HCT116 (cell line): Measurements from ENCODE around the gene SORCS2. TPM values are rescaled to one million over a fixed set of nuclear protein-coding genes. Genes with fewer than 3 reads are reported as not detected.

Source experiments
- ATAC-seq: fragments of 200-7000 bp; cut with Tn5 transposase; 2 replicates; pipeline ENCODE4 v1.9.1; 2020; ENCODE audit warnings: mild to moderate bottlenecking, moderate library complexity
- BruUV-seq: library from RNA; stranded (reverse); fragments of 400-500 nt; replicated peaks from 2 replicates; lab custom pipeline; 2021; lab: Mats Ljungman, UMichigan
- CTCF ChIA-PET: fragments of 300-600 bp; sonication (Branson Sonifier 250); formaldehyde crosslinking; loops from one replicate; lab custom pipeline; 2021; ENCODE audit warnings: antibody characterized with exemption; lab: Charles Lee
- POLR2A ChIA-PET: fragments of 300-600, 350-600 bp; sonication (Branson Sonifier 250); formaldehyde crosslinking; loops from one replicate; lab custom pipeline; 2021; ENCODE audit warnings: antibody characterized with exemption; lab: Charles Lee
- RAD21 ChIA-PET, 2 experiments: fragments of 300-600 bp; sonication (Branson Sonifier 250); formaldehyde crosslinking; loops; one replicate each; lab custom pipeline; 2023; ENCODE audit warnings: low total read pairs in 2 of 2; ENCODE audit not compliant: uncharacterized antibody in 2 of 2, unreplicated experiment in 2 of 2, low non-redundant PET in 1 of 2; lab: Charles Lee
- DNase-seq: peaks from one replicate; pipeline ENCODE4 v3.0.0-alpha.2; 2010; ENCODE audit warnings: low read depth, low spot score
- H2AFZ ChIP-seq: fragments of 200-600 bp; shearing (Covaris generic), sonication (generic); 2 replicates; pipeline ENCODE4 v1.6.1; 2017; ENCODE audit warnings: low read depth, mixed run types, mixed read lengths, antibody characterized with exemption, low read length; ENCODE audit not compliant: poor library complexity, severe bottlenecking
- H3K27ac ChIP-seq: 2 replicates; pipeline ENCODE4 v1.5.1; 2012; ENCODE audit warnings: low read depth, low read length
- H3K27me3 ChIP-seq: fragments of 200-600 bp; sonication (generic); 2 replicates; pipeline ENCODE4 v1.6.1; 2016; ENCODE audit warnings: mixed run types, low read length, mixed read lengths; ENCODE audit not compliant: insufficient read depth
- H3K36me3 ChIP-seq, 2 experiments: fragments of 200-500 bp in 1 of 2; fragments of 200-600 bp in 1 of 2; sonication (Bioruptor generic) in 1 of 2; sonication (generic) in 1 of 2; 2 replicates each; pipeline versions ENCODE4 v1.5.1 to v1.6.1; 2014 to 2016; ENCODE audit warnings: low read length in 2 of 2, inconsistent platforms in 1 of 2, mixed read lengths in 1 of 2, mixed run types in 1 of 2; ENCODE audit not compliant: insufficient read depth in 2 of 2, control insufficient read depth in 1 of 2
- H3K4me1 ChIP-seq, 2 experiments: fragments of 200-600 bp in 1 of 2; sonication (generic) in 1 of 2; 2 replicates each; pipeline versions ENCODE4 v1.5.1 to v1.6.1; 2012 to 2017; ENCODE audit warnings: low read length in 2 of 2, inconsistent platforms in 1 of 2, mild to moderate bottlenecking in 1 of 2, mixed read lengths in 1 of 2, mixed run types in 1 of 2, moderate library complexity in 1 of 2; ENCODE audit not compliant: insufficient read depth in 2 of 2, control insufficient read depth in 1 of 2
- H3K4me2 ChIP-seq: fragments of 200-600 bp; sonication (generic); 2 replicates; pipeline ENCODE4 v1.6.1; 2017; ENCODE audit warnings: mixed run types, low read length, mixed read lengths
- H3K4me3 ChIP-seq, 2 experiments: fragments of 200-600 bp in 1 of 2; sonication (generic) in 1 of 2; replicated peaks in 1 of 2; 2 replicates each; pipeline ENCODE4 v1.5.1; 2011 to 2016; ENCODE audit warnings: low read length in 2 of 2, control low read depth in 1 of 2, low read depth in 1 of 2, mild to moderate bottlenecking in 1 of 2, mixed read lengths in 1 of 2, mixed run types in 1 of 2
- H3K79me2 ChIP-seq: fragments of 200-600 bp; sonication (generic); 2 replicates; pipeline ENCODE4 v1.6.1; 2017; ENCODE audit warnings: mild to moderate bottlenecking, mixed run types, low read length, moderate library complexity, mixed read lengths; ENCODE audit not compliant: insufficient read depth
- H3K9ac ChIP-seq: fragments of 200-600 bp; sonication (generic); 2 replicates; pipeline ENCODE4 v1.6.1; 2016; ENCODE audit warnings: low read length, mixed read lengths
- H3K9me2 ChIP-seq: fragments of 200-600 bp; sonication (generic), shearing (Covaris generic); 2 replicates; pipeline ENCODE4 v1.6.1; 2017; ENCODE audit warnings: mixed run types, mild to moderate bottlenecking, moderate library complexity; ENCODE audit not compliant: insufficient read depth
- H3K9me3 ChIP-seq, 2 experiments: fragments of 200-500 bp in 1 of 2; fragments of 200-600 bp in 1 of 2; sonication (Bioruptor generic) in 1 of 2; sonication (generic) in 1 of 2; 2 replicates each; pipeline ENCODE4 v1.6.1; 2014 to 2017; ENCODE audit warnings: low read length in 2 of 2, mixed read lengths in 2 of 2, inconsistent platforms in 1 of 2, low read depth in 1 of 2, mild to moderate bottlenecking in 1 of 2, mixed run types in 1 of 2, moderate library complexity in 1 of 2; ENCODE audit not compliant: control insufficient read depth in 1 of 2, insufficient read depth in 1 of 2
- H4K20me1 ChIP-seq: fragments of 200-600 bp; sonication (generic), shearing (Covaris generic); 2 replicates; pipeline ENCODE4 v1.6.1; 2017; ENCODE audit warnings: mixed run types, mild to moderate bottlenecking, moderate library complexity; ENCODE audit not compliant: insufficient read depth
- ATF3 ChIP-seq: IDR thresholded peaks from 2 replicates; pipeline ENCODE4 v1.6.1; 2012
- CBX3 ChIP-seq: IDR thresholded peaks from 2 replicates; pipeline ENCODE4 v1.6.1; 2012; ENCODE audit warnings: low read depth
- CTCF ChIP-seq, 3 experiments: fragments of 200-600 bp in 1 of 3; sonication (generic) in 1 of 3; IDR thresholded peaks in 2 of 3; conservative IDR thresholded peaks in 1 of 3; 2 replicates each; pipeline ENCODE4 v1.5.1; 2012 to 2017; ENCODE audit warnings: low read depth in 2 of 3, low read length in 2 of 3, antibody characterized with exemption in 1 of 3, borderline replicate concordance in 1 of 3, control low read depth in 1 of 3, mild to moderate bottlenecking in 1 of 3, mixed read lengths in 1 of 3, mixed run types in 1 of 3, moderate library complexity in 1 of 3; ENCODE audit not compliant: insufficient read depth in 1 of 3
- ELF1 ChIP-seq: IDR thresholded peaks from 2 replicates; pipeline ENCODE4 v1.6.1; 2012; ENCODE audit warnings: low read depth, borderline replicate concordance
- EZH2 ChIP-seq: fragments of 200-600 bp; sonication (generic); IDR thresholded peaks from 2 replicates; pipeline ENCODE4 v1.6.1; 2017; ENCODE audit warnings: antibody characterized with exemption, mixed run types
- EZH2phosphoT487 ChIP-seq: fragments of 200-600 bp; IDR thresholded peaks from 2 replicates; pipeline ENCODE4 v1.6.1; 2018; ENCODE audit warnings: antibody characterized with exemption, borderline replicate concordance
- FOSL1 ChIP-seq: IDR thresholded peaks from 2 replicates; pipeline ENCODE4 v1.6.1; 2012; ENCODE audit warnings: low read depth
- MAX ChIP-seq: IDR thresholded peaks from 2 replicates; pipeline ENCODE4 v1.6.1; 2012
- POLR2A ChIP-seq: IDR thresholded peaks from 2 replicates; pipeline ENCODE4 v1.7.0; 2011; ENCODE audit warnings: borderline replicate concordance; ENCODE audit not compliant: insufficient read depth, insufficient read length; ENCODE audit errors: extremely low read depth
- POLR2AphosphoS5 ChIP-seq: IDR thresholded peaks from 2 replicates; pipeline ENCODE4 v1.6.1; 2011; ENCODE audit warnings: mild to moderate bottlenecking, low read depth, low read length, moderate library complexity
- RAD21 ChIP-seq: IDR thresholded peaks from 2 replicates; pipeline ENCODE4 v1.6.1; 2012; ENCODE audit warnings: low read depth, mild to moderate bottlenecking
- REST ChIP-seq: IDR thresholded peaks from 2 replicates; pipeline ENCODE4 v1.6.1; 2012; ENCODE audit warnings: low read depth
- SIN3A ChIP-seq: IDR thresholded peaks from 2 replicates; pipeline ENCODE4 v1.6.1; 2012; ENCODE audit warnings: low read depth
- TCF7L2 ChIP-seq: IDR thresholded peaks from 2 replicates; pipeline ENCODE4 v1.7.0; 2011; ENCODE audit warnings: borderline replicate concordance, inconsistent platforms; ENCODE audit not compliant: insufficient read depth, insufficient read length; ENCODE audit errors: extremely low read depth
- YY1 ChIP-seq: IDR thresholded peaks from 2 replicates; pipeline ENCODE4 v1.6.1; 2011; ENCODE audit warnings: low read length, low read depth, moderate library complexity, mild to moderate bottlenecking; ENCODE audit not compliant: insufficient replicate concordance; ENCODE audit errors: extremely low read depth
- ZBTB33 ChIP-seq: IDR thresholded peaks from 2 replicates; pipeline ENCODE4 v1.6.1; 2011; ENCODE audit warnings: mild to moderate bottlenecking, low read length, moderate library complexity; ENCODE audit not compliant: insufficient replicate concordance; ENCODE audit errors: extremely low read depth
- ZFX ChIP-seq: fragments of 450-650 bp; IDR thresholded peaks from 2 replicates; pipeline ENCODE4 v1.6.1; 2017
- intact Hi-C: fragments of 100-400 bp; cut with micrococcal nuclease; formaldehyde crosslinking; loops from 2 replicates; pipeline ENCODE4 v1.10.0; 2022
- total RNA-seq: library from RNA; stranded (reverse); gene quantifications from one replicate; pipeline ENCODE4 v1.2.1, GENCODE V29; 2021; ENCODE audit not compliant: unreplicated experiment

Gene SORCS2
- total RNA-seq, 1 experiment from 2014 or later = 0.37 TPM

GRCh38 chr4:7196736-7197135, 4.4 kb downstream of the SORCS2 start:
- H3K4me3 ChIP-seq = no peak overlapping the region
- RAD21 ChIA-PET = no interaction called here
- BruUV-seq = no TSS peak
- no peaks in the 10 kb centered on the region for H3K9me2 ChIP-seq
- CTCF ChIA-PET = interaction anchor here (2.2 to 4.0 kb wide), 2 partner anchors 10 to 99 kb away, joined by 10 to 28 read pairs; no protein-coding TSS in a partner anchor
- H3K79me2 ChIP-seq = no peaks in the 10 kb centered on the region
- H3K36me3 ChIP-seq = no peaks in the 10 kb centered on the region
- no peak for TF ChIP-seq FOSL1
- TF ChIP-seq POLR2A = no peak
- no peak for TF ChIP-seq ZFX
- TF ChIP-seq EZH2phosphoT487 = no peak
- no peak for TF ChIP-seq CTCF (IDR thresholded peaks at IDR 0.05 in 2 of 3, conservative IDR thresholded peaks at IDR 0.05 in 1 of 3; ENCODE audit: borderline replicate concordance in 1 of 3, insufficient read depth in 1 of 3, low read depth in 2 of 3, low read length in 2 of 3)
- TF ChIP-seq TCF7L2 = no peak
- TF ChIP-seq REST = no peak
- TF ChIP-seq EZH2 = no peak
- no peak for TF ChIP-seq POLR2AphosphoS5
- TF ChIP-seq ATF3 = no peak
- no peak for TF ChIP-seq MAX
- no peak for TF ChIP-seq CBX3
- TF ChIP-seq ELF1 = no peak
- TF ChIP-seq ZBTB33 = no peak
- no peak for TF ChIP-seq YY1
- no peak for TF ChIP-seq RAD21
- TF ChIP-seq SIN3A = no peak
- TF ChIP-seq, all 23 proteins: peak for 0
- no peaks in the 10 kb centered on the region; a peak in 1 of 4 replicates for H3K4me1 ChIP-seq
- no peak for DNase-seq
- no peak for ATAC-seq
- H4K20me1 ChIP-seq = no peaks in the 10 kb centered on the region
- POLR2A ChIA-PET = interaction anchor here (2.8 kb wide), 1 partner anchor 9 kb away, joined by 10 read pairs; no protein-coding TSS in a partner anchor
- H2AFZ ChIP-seq = no peak overlapping the region
- intact Hi-C loops = no loop called here
- H3K9me3 ChIP-seq = no peaks in the 10 kb centered on the region
- no peak overlapping the region for H3K27ac ChIP-seq
- no peak overlapping the region for H3K9ac ChIP-seq
- peaks cover 10% of the 10 kb centered on the region; the same call in 1 of the 2 replicates for H3K27me3 ChIP-seq
- no peak overlapping the region for H3K4me2 ChIP-seq
